Endothelial cell (in vitro differentiated cells): ENCODE data around the gene AQP12A. TPM values are rescaled to one million over a fixed set of nuclear protein-coding genes. Genes with fewer than 3 reads are reported as not detected.

Experiments used
- DNase-seq: peaks from one replicate; pipeline ENCODE4 v3.0.0; 2021; ENCODE audit warnings: low spot score
- H3K27ac Mint-ChIP-seq: one replicate; pipeline ENCODE4 v1.8.0; 2021; ENCODE audit warnings: mixed read lengths, inconsistent platforms; ENCODE audit not compliant: unreplicated experiment
- H3K27me3 Mint-ChIP-seq: one replicate; pipeline ENCODE4 v1.8.0; 2021; ENCODE audit warnings: mild to moderate bottlenecking, moderate library complexity, mixed read lengths, inconsistent platforms; ENCODE audit not compliant: unreplicated experiment
- H3K36me3 Mint-ChIP-seq: one replicate; pipeline ENCODE4 v1.8.0; 2021; ENCODE audit warnings: mild to moderate bottlenecking, low read depth, mixed read lengths, inconsistent platforms; ENCODE audit not compliant: unreplicated experiment
- H3K4me1 Mint-ChIP-seq: one replicate; pipeline ENCODE4 v1.8.0; 2021; ENCODE audit warnings: mild to moderate bottlenecking, mixed read lengths, inconsistent platforms; ENCODE audit not compliant: unreplicated experiment
- H3K4me3 Mint-ChIP-seq: one replicate; pipeline ENCODE4 v1.8.0; 2021; ENCODE audit warnings: mild to moderate bottlenecking, mixed read lengths, inconsistent platforms; ENCODE audit not compliant: unreplicated experiment
- H3K9me3 Mint-ChIP-seq: one replicate; pipeline ENCODE4 v1.8.0; 2021; ENCODE audit warnings: mixed read lengths, inconsistent platforms; ENCODE audit not compliant: unreplicated experiment
- CTCF ChIP-seq: fragments of 200-600 bp; sonication (generic); IDR thresholded peaks from one replicate; pipeline ENCODE4 v1.5.0; 2021; ENCODE audit warnings: antibody characterized with exemption; ENCODE audit not compliant: unreplicated experiment
- total RNA-seq: library from RNA; stranded (reverse); fragmentation: NEBNext Ultra II Directional; extraction: Animal tissue kit (Norgen Biotek cat#: 25700); gene quantifications from one replicate; pipeline ENCODE4 v1.2.1, GENCODE V29; 2021; ENCODE audit not compliant: unreplicated experiment

The AQP12A gene
- total RNA-seq, 1 donor from 2014 or later, result not detected

DNA sequence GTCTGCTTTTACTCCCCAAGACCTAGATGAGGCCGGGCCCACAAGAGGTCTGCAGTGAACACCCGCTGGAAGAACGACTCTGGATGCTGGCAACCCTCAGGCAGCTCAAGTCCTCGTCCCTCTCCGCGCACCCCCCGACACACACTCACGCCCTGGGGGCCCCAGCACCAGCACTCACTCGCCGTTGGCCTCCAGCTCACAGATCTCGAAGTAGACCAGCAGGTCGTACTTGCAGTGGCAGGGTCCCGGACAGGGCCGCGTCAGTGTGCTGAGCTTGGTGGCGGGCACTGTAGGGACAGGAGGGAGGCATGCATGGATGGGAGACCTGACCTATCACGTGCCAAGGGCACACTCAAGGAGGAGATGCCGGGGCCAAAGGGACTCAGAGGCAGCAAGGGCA, 49.4 kb downstream of the AQP12A start:
- H3K9me3 Mint-ChIP-seq, result no peaks in the 10 kb centered on the region
- peaks cover 6% of the 10 kb centered on the region for H3K27me3 Mint-ChIP-seq
- H3K27ac Mint-ChIP-seq, result no peak overlapping the region
- no peak for TF ChIP-seq CTCF
- H3K4me1 Mint-ChIP-seq, result no peaks in the 10 kb centered on the region
- H3K36me3 Mint-ChIP-seq, result peaks cover 14% of the 10 kb centered on the region
- DNase-seq, result no peak
- no peak overlapping the region for H3K4me3 Mint-ChIP-seq

GRCh38 chr2:240742602-240743095, 51.0 kb downstream of the AQP12A start:
- Mint-ChIP-seq H3K27ac (no peak overlapping the region), H3K27me3 (peaks cover 7% of the 10 kb centered on the region), H3K4me3 (no peak overlapping the region), H3K36me3 (peaks cover 14% of the 10 kb centered on the region), H3K4me1 (no peaks in the 10 kb centered on the region), H3K9me3 (no peaks in the 10 kb centered on the region)
- TF ChIP-seq CTCF, result no peak
- no peak for DNase-seq

- Mint-ChIP-seq H3K4me3 (no peak overlapping the region), H3K9me3 (no peaks in the 10 kb centered on the region), H3K27me3 (peaks cover 7% of the 10 kb centered on the region), H3K36me3 (peaks cover 10% of the 10 kb centered on the region), H3K27ac (no peak overlapping the region), H3K4me1 (no peaks in the 10 kb centered on the region)
- TF ChIP-seq CTCF, result no peak
- no peak for DNase-seq
These were observed 53.8 kb downstream of the AQP12A start for GRCh38 chr2:240745456-240745855.

GRCh38 chr2:240745962-240746361, 54.3 kb downstream of the AQP12A start:
- Mint-ChIP-seq H3K27ac (no peak overlapping the region), H3K4me3 (no peak overlapping the region), H3K9me3 (no peaks in the 10 kb centered on the region), H3K4me1 (no peaks in the 10 kb centered on the region), H3K27me3 (peaks cover 7% of the 10 kb centered on the region), H3K36me3 (peaks cover 10% of the 10 kb centered on the region)
- no peak for DNase-seq
- TF ChIP-seq CTCF, result no peak

- DNase-seq, result no peak
- Mint-ChIP-seq H3K27me3 (peaks cover 10% of the 10 kb centered on the region), H3K4me3 (no peak overlapping the region), H3K36me3 (peaks cover 10% of the 10 kb centered on the region), H3K4me1 (no peaks in the 10 kb centered on the region), H3K9me3 (no peaks in the 10 kb centered on the region), H3K27ac (no peak overlapping the region)
- TF ChIP-seq CTCF, result no peak
These were observed 55.0 kb downstream of the AQP12A start for GRCh38 chr2:240746671-240747070.
